GM19023 (cell line): ENCODE data around the gene RETREG3.

ENCODE experiments used
- ATAC-seq: cut with Tn5 transposase; IDR thresholded peaks from one replicate; pipeline ENCODE4 v1.9.1; 2021; ENCODE audit warnings: mild to moderate bottlenecking, moderate library complexity; ENCODE audit not compliant: unreplicated experiment

RETREG3 gene

DNA sequence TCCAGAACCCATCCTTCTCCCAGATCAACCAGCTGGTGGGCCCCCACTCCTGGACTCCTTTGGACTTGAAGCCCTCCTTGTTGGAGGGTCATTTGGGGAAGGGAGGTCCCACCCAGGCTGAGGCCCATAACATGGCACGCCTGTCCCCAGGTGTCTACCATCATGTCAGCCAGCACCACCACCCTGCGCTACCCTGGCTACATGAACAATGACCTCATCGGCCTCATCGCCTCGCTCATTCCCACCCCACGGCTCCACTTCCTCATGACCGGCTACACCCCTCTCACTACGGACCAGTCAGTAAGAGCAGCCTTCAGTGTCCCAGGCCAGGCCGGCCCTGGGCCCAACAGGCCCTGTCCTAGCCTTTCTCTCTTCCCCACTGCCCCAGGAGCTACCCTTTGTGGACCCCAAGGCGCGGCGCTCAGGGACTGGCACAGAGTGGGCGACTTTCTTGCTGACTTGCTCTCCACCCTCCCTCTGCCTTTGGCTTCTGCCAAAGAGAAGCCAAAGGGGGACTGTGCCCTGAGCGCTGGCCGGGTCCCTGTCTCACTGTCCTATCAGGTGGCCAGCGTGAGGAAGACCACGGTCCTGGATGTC, 4.6 kb upstream of the RETREG3 start:
- no peak for ATAC-seq

DNA sequence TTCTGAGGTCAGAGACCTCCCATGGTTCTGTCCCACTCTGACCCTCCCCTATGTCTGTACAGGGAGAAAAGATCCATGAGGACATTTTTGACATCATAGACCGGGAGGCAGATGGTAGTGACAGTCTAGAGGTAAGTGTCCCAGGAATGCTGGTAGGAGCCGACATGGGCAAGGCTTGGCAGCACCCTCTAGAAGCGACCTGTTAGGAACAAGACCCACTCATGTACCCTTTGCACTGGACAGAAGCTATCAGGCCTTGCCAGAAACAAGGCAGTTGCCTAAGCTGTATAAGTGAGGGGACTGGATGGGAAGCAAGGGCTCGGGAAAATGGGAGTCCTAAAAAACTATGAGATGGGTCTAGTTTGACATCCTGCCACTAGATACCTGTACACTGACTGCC, 2.8 kb upstream of the RETREG3 start:
- no peak for ATAC-seq

DNA sequence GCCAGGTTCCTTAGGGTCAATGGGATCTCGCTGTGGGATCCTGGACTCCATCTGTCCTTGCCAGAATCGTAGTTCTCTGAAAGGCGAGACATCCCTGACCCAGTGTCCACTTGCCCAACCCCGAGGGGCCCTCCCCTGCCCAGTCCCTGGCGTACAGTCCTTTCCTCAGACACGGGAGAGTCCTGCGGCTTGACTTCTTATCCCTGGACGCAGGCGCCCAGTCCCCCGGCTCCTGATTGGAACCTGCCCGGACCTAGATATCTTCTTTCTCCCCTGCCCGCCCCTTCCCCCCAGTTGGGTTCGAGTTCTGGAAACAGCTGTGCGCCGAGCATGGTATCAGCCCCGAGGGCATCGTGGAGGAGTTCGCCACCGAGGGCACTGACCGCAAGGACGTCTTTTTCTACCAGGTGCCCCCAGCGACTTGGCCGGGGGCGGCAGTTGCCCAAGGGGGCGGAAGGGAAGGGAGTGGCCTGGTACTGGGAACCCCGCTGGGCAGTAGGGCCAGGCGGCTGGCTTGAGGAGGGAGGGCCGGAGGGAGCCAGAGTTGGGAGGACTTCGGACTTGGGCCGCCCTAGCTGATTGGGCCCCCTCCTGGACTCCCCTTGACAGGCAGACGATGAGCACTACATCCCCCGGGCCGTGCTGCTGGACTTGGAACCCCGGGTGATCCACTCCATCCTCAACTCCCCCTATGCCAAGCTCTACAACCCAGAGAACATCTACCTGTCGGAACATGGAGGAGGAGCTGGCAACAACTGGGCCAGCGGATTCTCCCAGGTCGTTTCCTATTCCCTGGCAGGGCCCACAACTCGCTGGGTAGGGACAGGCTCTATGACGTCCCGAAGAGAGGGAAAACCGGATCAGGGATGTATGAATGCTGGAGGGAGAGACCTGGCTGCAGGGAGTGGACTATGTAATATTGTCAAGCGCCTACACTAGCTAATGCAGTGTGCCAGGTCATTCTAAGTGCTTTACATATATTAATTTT, 934 bp upstream of the RETREG3 start:
- ATAC-seq, result peak; percentile 6

DNA sequence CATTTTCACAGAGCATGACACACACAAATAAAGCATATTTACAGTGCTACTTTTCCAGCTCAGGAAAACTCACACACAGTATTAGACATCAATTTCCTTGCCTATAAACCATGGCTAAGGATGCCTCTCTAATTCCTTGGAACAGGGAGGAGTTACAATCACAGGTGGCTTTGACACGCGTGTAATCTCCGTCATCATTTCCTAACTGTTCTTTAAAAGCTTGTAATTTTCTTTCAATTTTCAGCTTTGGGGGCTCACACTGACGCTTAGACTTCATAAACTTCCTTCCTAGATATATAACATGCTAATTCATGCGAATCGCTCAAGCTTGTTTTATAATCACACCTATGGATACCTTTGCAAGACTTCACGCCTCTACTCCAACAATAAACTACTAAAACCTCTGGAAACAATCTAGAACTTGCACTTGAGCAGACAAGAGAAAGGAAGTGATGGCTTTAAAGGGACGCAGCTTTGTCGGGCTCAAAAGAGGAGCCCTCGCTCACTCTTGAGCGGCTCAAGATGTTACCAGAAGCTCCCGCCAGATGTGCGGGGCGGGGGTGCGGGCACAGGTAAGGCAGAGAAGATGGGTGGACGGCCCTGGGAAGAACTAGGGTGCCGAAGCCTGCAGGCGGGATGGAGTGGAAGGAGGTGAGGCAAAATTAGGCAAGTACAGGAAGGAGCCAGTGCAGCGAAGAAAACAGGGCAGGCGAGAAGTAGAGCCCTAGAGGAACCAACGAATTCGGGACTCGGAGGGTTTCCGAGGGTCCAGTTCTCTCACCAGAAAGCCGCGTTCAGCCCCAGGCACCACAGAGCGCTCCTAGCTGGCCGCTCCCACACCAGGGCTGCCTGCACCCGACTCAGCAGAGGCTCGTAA, 631 bp downstream of the RETREG3 start:
- peak; percentile 22 for ATAC-seq

DNA sequence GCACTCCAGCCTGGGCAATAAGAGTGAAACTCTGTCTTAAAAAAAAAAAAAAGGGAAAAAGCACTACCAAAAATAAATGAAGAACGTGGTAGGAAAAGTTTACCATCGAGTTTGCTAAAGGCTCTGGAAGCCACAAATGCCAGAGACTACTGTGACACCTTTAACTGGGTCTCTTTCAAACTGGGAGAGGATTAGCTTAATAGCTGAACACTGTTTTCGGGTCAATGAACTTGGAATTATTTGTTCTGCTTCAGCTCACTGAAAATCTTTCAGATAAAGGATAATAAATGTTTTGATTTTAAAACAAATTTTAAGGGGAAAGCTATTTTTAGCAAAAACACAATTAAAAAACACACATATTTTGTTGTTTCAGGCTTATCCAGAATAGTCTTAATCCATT, 1.4 kb downstream of the RETREG3 start:
- no peak for ATAC-seq

DNA sequence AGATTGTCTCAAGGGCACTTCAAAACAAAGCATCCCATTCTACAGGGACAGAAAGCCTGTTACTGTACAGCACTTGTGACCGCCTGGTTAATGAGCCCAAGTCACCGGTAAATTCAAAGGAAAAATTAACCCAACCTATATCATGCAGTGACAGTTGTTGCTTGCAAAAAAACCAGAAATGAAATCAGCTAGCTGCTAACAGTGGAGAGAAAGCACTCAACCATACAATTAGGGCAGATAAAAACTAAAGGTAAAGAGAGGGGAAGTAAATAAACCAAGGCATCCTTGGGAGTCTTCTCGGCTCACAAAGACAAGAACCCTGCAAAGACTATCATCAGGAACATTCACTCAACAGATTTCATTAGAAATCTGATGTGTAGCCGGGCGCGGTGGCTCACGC, 5.9 kb downstream of the RETREG3 start:
- ATAC-seq, result no peak

DNA sequence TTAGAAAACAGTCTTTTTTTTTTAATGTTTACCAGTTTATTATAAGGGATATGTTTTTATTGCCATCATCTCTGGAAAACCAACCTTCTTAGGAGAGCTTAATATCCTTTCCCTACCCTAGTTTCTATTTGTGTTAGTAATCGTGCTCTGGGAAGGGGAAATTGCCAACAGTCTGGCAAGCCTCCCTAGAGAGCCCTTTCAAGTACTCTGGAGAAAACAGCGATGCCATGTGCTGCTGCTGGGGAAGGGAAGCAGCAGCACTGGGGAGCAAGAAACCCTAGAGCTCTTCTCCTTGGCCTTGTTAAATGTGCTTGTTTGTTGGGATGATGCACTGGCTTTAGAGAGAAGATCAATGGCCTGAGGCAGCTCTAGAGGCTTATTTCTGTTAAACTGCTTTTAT, 10.3 kb downstream of the RETREG3 start:
- ATAC-seq, result no peak

DNA sequence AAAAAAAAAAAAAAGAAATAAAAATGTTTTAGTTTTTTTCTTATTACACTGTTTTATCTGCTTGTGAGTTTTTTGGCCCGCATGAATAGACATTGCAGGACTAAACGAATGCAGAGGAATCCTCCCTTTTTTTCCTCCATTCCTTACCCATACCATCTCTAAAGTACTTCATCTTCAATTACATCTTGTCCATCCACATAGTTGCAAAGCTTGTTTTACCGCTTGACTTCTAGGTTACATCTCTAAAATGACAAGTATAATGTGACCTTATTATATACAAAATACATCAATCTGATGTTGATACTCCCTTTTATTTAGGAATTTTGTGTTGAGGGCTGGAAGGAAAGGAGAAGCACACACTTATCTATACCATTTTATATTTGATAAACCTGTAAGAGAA, 12.8 kb downstream of the RETREG3 start:
- ATAC-seq, result no peak

DNA sequence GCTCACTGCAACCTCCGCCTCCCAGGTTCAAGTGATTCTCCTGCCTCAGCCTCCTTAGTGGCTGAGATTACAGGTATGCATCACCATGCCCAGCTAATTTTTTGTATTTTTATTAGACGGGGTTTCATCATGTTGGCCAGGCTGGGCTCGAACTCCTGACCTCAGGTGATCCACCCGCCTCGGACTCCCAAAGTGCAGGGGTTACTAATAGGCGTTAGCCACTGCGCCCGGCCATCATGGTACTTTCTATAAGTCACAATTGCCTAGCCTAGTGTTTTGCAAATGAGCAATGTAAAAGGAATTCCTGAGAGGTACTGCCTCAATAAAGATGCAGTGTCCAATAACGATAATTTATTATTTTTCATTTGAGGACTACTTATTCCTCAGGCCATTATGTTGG, 17.8 kb downstream of the RETREG3 start:
- no peak for ATAC-seq

DNA sequence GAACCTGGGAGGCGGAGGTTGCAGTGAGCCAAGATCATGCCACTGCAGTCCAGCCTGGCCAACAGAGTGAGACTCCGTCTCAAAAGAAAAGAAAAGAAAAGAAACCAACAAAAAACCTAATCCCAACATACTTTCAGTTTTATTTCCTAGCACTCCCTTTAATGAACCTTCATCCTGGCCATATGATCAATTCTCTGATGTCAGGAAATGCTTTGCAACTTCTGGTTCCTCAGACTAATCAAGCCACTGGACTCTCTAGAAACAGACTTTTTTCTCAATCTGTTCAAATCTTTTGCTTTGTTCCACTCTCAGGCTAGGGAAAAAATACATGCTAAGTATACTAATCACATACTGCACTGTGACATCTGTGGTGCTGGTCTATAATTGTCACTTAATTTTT, 18.3 kb downstream of the RETREG3 start:
- no peak for ATAC-seq

DNA sequence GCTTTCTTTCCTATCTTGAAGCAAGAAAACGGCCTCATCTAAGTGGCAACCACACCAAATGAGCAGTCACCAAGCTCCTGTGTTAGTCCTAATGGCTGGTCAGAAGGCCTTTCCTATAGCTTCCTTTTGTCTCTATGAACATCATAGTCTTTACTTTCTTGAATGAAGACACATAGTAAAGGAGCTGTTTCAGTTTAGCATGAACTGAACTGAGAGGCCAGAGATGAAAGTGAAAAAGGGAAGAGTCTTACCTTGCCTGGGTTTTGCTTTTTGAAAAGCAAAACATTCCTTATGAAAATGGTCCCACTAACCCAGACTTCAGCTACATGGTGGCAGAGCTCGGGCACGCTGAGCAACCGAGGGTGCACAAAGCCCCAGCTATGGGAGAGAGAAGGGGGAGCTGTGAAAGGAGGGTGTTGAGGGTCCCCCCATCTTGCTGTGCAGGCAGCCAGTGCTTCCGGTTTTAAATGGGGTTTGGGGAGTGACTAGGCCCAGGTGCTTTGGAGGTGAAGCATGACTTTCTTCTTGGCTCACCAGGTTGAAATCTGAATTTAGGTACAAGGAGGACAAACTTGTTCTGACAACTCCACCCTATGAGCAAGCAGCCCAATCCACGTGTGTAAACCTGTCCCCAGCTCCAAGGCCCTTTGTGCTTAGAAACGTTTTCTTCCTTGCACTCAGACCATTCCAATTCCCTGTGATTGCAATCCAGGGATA, 22.5 kb downstream of the RETREG3 start:
- no peak for ATAC-seq

DNA sequence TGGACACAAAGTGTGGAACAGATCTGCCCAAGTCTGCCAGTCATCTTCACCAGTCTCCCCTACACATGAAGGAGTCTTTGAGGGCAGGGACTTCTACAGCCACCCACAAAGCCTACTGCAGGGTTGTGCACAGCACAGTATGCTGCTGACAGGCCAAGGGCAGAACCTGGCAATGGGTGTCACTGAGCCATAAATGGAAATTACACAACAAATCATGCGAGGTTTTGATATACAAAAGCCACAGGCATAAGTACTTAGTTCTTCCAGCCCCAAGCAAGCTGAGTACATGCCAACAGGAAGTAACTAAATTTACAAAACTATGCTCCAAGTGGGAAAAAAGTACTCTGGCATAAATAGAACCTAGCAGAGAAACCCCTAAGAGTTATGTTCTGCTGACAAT, 23.8 kb downstream of the RETREG3 start:
- ATAC-seq, result no peak

DNA sequence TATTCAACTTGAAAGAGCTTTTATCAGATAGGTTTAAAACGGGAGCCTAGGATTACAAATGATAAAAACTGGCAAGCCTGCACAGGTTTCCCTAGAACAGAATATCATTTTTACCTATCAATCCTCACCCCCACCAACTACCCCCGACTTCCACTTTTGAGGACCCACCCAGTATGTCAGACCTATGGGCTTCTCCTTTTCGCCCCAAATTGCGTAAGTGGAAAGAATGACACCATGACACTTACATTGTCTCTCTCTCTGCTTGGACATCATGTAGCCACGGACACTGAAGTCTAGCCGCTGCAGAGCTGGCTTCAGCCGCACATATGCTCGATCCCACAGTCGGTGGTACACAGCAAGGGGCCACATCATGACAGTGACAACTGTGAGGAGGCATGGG, 24.3 kb downstream of the RETREG3 start:
- ATAC-seq, result no peak

DNA sequence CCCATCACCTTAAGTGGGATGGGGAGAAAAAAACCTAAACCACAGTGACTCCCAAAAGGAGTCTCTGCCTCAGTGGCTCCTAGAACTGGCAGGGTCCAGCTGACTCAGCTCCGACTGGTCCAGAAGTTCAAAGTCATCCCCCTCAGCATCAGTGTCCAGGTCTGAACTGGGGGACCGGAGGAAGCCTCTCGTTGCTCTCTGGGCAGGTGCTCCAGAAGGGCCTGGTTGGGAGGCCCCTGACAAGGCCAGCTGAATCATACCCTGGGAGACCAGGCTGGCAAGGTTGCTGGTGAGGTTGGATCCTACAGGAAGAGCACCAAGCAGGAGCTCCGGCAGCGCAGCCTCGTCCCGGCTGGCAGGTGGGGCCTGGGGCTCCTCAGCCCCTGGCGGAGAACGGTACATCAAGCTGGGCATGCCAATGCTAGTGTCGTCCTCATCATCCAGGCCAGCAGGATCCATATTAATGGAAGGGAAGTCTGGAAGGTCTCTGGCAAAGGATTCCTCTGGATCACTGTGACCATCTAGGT, 27.4 kb downstream of the RETREG3 start:
- no peak for ATAC-seq

DNA sequence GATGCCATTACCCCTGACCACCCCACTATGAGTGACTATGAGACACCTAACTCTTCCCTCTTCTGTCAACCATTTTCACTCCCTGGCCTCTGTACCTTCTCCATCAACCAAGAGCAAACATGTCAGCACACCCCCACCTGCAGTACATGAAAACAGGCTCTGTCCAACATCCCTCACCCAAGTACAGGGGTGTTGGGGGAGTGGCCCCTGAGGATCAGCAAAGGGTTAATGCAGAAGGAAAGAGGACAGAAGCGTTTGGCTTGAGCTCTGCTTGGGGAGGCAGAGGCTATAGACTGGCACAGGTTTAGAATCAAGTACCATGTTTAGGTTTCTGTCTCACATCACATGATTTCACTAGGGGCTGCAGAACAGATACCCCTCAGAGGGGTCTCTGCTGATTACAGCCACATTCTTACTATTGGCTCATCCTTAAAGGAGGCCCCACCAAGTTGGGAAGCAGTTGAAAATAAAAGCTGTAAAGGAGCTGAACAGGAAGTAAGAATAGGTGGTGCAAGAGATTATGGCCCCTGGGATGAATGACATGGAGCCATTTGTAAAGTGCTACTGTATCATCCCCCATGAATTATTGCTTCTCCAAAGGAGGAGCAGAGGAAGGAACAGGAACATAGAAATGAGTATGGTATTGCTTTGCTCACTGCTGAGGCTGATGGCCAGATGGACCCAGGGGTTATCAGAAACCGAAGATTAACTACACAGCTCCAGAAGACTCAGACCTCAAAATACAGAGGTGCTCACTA, 29.2 kb downstream of the RETREG3 start:
- ATAC-seq, result no peak

DNA sequence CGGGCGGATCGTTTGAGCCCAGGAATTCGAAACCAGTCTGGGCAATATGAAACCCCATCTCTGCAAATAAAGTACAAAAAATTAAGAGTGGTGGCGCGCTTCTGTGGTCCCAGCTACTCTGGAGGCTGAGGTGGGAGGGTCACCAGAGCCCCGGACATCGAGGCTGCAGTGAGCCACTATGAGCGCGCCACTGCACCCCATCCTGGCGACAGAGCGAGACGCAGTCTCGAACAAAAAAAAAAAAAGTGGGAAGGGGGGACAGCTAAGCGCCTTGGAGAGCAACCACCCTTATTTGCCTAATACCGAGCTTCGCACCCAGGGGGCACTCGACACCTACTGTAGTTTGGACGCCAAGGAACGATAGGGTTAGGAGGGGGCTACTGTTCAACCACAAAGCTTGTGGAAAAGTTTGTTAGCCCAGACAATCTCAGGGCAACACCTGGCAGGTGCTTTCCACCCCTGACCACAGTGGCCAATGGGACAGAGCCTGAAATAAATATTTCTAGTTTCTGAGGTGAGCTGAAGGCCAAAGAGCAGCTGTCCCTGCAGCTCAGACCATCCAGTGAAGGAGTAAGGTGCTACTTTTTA, 30.8 kb downstream of the RETREG3 start:
- ATAC-seq, result peak; percentile 56

DNA sequence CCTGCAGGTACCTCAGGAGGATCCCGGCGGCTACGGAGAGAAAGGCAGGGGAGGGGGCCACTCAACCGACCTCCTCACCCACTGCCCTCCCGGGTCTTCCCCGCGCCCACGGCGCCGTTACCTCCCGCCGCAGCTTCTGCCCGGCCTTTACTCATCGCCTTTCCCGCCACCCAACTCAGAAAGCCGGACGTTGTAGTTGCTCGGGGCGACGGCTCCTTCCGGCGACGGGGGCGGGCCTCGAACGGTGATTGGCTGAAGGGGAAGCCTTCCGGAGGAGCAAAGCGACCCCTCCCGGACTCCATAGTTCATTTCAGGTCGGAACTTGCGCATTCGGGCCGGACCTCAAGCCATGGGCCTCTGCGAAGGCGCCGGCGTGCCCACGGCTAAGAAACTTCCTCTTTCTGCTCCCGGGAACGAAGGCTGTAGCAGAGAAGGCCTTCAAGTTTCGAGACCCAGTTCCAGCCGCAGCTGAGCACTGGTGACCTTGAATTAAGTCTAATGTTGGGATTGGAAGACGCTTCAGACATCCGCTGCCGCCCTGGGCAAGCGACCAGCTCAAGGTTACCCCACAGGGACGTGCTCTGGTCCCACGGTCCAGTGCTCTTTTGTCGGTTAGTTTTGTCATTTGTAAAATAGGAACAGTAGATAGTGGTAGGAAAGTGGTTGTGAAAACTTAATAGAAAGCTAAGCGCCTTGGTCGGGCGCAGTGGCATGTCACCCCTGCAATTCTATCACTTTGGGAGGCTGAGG, 31.5 kb downstream of the RETREG3 start, which contains the start of gene PSMC3IP:
Gene PSMC3IP, minus strand, starts transcription at position 198 of the 750 bp plus-strand sequence. Its CDS starts 43 bp downstream, at position 155.
- ATAC-seq, result peak; percentile 67

DNA sequence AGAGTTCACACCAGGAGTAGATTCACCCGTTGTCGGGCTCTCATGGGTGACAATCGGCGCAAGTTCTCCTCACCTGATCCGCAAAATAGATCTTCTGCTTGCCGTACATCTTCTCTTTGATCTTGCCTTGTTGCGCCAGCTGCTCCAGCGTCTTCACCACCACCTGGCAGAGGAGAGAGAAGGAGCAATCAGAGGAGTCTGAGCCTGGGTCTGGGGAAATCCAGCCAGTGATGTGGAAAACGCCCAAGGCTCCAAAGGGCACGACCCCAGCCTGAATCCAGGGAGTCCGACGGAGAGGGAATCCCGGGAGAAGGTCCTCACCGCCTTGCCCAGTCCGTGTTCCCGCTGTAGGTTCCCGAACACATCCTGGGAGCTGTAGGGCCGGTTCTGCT, 32.0 kb downstream of the RETREG3 start:
- ATAC-seq, result no peak

DNA sequence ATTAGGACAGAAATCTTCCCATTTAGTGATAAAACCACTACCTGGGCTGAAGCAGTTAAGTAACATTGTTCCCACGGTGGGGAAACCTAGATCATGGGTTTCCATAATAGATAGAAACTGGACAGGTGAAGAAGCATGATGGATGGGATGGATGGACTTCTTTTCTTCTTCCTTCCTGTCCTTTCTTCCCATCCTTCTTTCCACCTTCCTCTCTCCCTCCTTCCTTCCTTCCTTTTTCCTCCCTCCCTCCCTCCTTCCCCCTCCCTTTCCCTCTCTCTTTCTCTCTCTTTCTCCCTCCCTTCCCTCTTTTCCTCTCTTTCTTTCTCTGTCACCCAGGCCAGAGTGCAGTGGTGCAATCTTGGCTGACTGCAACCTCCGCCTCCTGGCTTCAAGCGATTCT, 34.7 kb downstream of the RETREG3 start:
- no peak for ATAC-seq
